ENCODE results near the gene REEP3. TPM values are rescaled to one million over a fixed set of nuclear protein-coding genes. Genes with fewer than 3 reads are reported as not detected.
"Not testable (repeated sequence)": the region's sequence is repeated elsewhere in the genome, so short reads cannot be mapped to it uniquely, and the experiment has no call there.

Gene REEP3
- total RNA-seq, 2 donors from 2014 or later: 30.7 to 33.0 TPM

GRCh38 chr10:63498665-63499064 lies 22.5 kb upstream of the REEP3 start:
- peaks cover 14% of the 10 kb centered on the region for H3K36me3 ChIP-seq (ENCODE audit: control insufficient read depth, insufficient read depth, low read length)
- no peak overlapping the region for H3K27ac ChIP-seq (ENCODE audit: low read depth, low read length)
- no peak overlapping the region for H3K4me3 Mint-ChIP-seq
- H3K36me3 Mint-ChIP-seq (ENCODE audit: low read depth): peaks cover 23% of the 10 kb centered on the region
- no peak overlapping the region for H3K9ac ChIP-seq (ENCODE audit: extremely low read depth, low read length, poor library complexity, severe bottlenecking)
- peaks cover 11% of the 10 kb centered on the region for H3K9me3 ChIP-seq (ENCODE audit: control insufficient read depth, low read length)
- H3K27me3 Mint-ChIP-seq (ENCODE audit: insufficient read depth): no peaks in the 10 kb centered on the region
- no peak for TF ChIP-seq CTCF (conservative IDR thresholded peaks at IDR 0.05)
- no peak overlapping the region for H3K27ac Mint-ChIP-seq
- H3K4me1 Mint-ChIP-seq: peaks cover 4% of the 10 kb centered on the region
- H3K4me3 ChIP-seq (ENCODE audit: low read length): no peak overlapping the region
- no peaks in the 10 kb centered on the region for H3K27me3 ChIP-seq (ENCODE audit: control insufficient read depth, insufficient read depth, low read length, poor library complexity, severe bottlenecking)
- no peaks in the 10 kb centered on the region for H3K4me1 ChIP-seq (ENCODE audit: control insufficient read depth, insufficient read depth, low read length)
- WGBS, 2 experiments (ENCODE audit: insufficient coverage in 1 of 2, insufficient read length in 1 of 2): 97 to 100% methylated on average over 1 of the region's 1 CpG
- no peak for DNase-seq
- H3K9me3 Mint-ChIP-seq: peaks cover 2% of the 10 kb centered on the region

- 96 to 98% methylated on average over 5 of the region's 5 CpGs for WGBS, 2 experiments (ENCODE audit: insufficient coverage in 1 of 2, insufficient read length in 1 of 2)
Observed at GRCh38 chr10:63500551-63500950, 20.6 kb upstream of the REEP3 start.

GRCh38 chr10:63501954-63502353 lies 19.2 kb upstream of the REEP3 start:
- H3K27ac ChIP-seq (ENCODE audit: low read depth, low read length): no peak overlapping the region
- no peaks in the 10 kb centered on the region for H3K9me3 ChIP-seq (ENCODE audit: control insufficient read depth, low read length)
- no peak overlapping the region for H3K4me3 ChIP-seq (ENCODE audit: low read length)
- DNase-seq: no peak
- Mint-ChIP-seq H3K4me1 (peaks cover 23% of the 10 kb centered on the region), H3K4me3 (no peak overlapping the region), H3K27me3 (ENCODE audit: insufficient read depth) (no peaks in the 10 kb centered on the region), H3K9me3 (no peaks in the 10 kb centered on the region), H3K36me3 (ENCODE audit: low read depth) (peaks cover 10% of the 10 kb centered on the region), H3K27ac (no peak overlapping the region)
- peaks cover 3% of the 10 kb centered on the region for H3K36me3 ChIP-seq (ENCODE audit: control insufficient read depth, insufficient read depth, low read length)
- no peak for TF ChIP-seq CTCF (conservative IDR thresholded peaks at IDR 0.05)
- no peak overlapping the region for H3K9ac ChIP-seq (ENCODE audit: extremely low read depth, low read length, poor library complexity, severe bottlenecking)
- H3K27me3 ChIP-seq (ENCODE audit: control insufficient read depth, insufficient read depth, low read length, poor library complexity, severe bottlenecking): no peaks in the 10 kb centered on the region
- H3K4me1 ChIP-seq (ENCODE audit: control insufficient read depth, insufficient read depth, low read length): no peaks in the 10 kb centered on the region
- 86% methylated on average over 1 of the region's 1 CpG; no CpG with 5 or more reads in 1 of the 2 experiments for WGBS, 2 experiments (ENCODE audit: insufficient coverage in 1 of 2, insufficient read length in 1 of 2)

More at GRCh38 chr10:63500551-63500950, 20.6 kb upstream of the REEP3 start:
- not testable (repeated sequence) for H3K27me3 ChIP-seq (ENCODE audit: control insufficient read depth, insufficient read depth, low read length, poor library complexity, severe bottlenecking); H3K27me3 Mint-ChIP-seq (ENCODE audit: insufficient read depth); H3K9me3 ChIP-seq (ENCODE audit: control insufficient read depth, low read length); H3K27ac Mint-ChIP-seq; DNase-seq; H3K4me3 ChIP-seq (ENCODE audit: low read length); H3K9ac ChIP-seq (ENCODE audit: extremely low read depth, low read length, poor library complexity, severe bottlenecking); H3K36me3 ChIP-seq (ENCODE audit: control insufficient read depth, insufficient read depth, low read length); H3K9me3 Mint-ChIP-seq; H3K27ac ChIP-seq (ENCODE audit: low read depth, low read length); H3K4me3 Mint-ChIP-seq; H3K4me1 ChIP-seq (ENCODE audit: control insufficient read depth, insufficient read depth, low read length)
- H3K4me1 Mint-ChIP-seq: peaks cover 17% of the 10 kb centered on the region
- peaks cover 18% of the 10 kb centered on the region for H3K36me3 Mint-ChIP-seq (ENCODE audit: low read depth)

- peaks cover 23% of the 10 kb centered on the region for H3K4me1 Mint-ChIP-seq
- no peak for TF ChIP-seq CTCF (conservative IDR thresholded peaks at IDR 0.05)
- peaks cover 13% of the 10 kb centered on the region for H3K36me3 Mint-ChIP-seq (ENCODE audit: low read depth)
- H3K36me3 ChIP-seq (ENCODE audit: control insufficient read depth, insufficient read depth, low read length): peaks cover 3% of the 10 kb centered on the region
- no peak overlapping the region for H3K27ac Mint-ChIP-seq
- no peaks in the 10 kb centered on the region for H3K27me3 ChIP-seq (ENCODE audit: control insufficient read depth, insufficient read depth, low read length, poor library complexity, severe bottlenecking)
- H3K9ac ChIP-seq (ENCODE audit: extremely low read depth, low read length, poor library complexity, severe bottlenecking): no peak overlapping the region
- H3K4me3 Mint-ChIP-seq: no peak overlapping the region
- no peaks in the 10 kb centered on the region for H3K4me1 ChIP-seq (ENCODE audit: control insufficient read depth, insufficient read depth, low read length)
- no peak overlapping the region for H3K27ac ChIP-seq (ENCODE audit: low read depth, low read length)
- 100% methylated on average over 1 of the region's 1 CpG for WGBS, 2 experiments (ENCODE audit: insufficient coverage in 1 of 2, insufficient read length in 1 of 2)
- no peaks in the 10 kb centered on the region for H3K27me3 Mint-ChIP-seq (ENCODE audit: insufficient read depth)
- no peaks in the 10 kb centered on the region for H3K9me3 Mint-ChIP-seq
- H3K9me3 ChIP-seq (ENCODE audit: control insufficient read depth, low read length): no peaks in the 10 kb centered on the region
- no peak for DNase-seq
- H3K4me3 ChIP-seq (ENCODE audit: low read length): no peak overlapping the region
Observed at GRCh38 chr10:63502832-63503231, 18.4 kb upstream of the REEP3 start.
